Lower leg skin (tissue), 3 donors: Measurements from ENCODE around the gene MFSD12.
"Not testable (repeated sequence)": the region's sequence is repeated elsewhere in the genome, so short reads cannot be mapped to it uniquely, and the experiment has no call there.

Experiments
- CTCF ChIP-seq, 3 donors: fragments of 450-650 bp; IDR thresholded peaks; one replicate each; pipeline ENCODE4 v1.5.1; 2016; ENCODE audit warnings: antibody characterized with exemption in 3 of 3, mild to moderate bottlenecking in 3 of 3, moderate library complexity in 2 of 3
- POLR2A ChIP-seq, 2 donors: fragments of 450-650 bp; IDR thresholded peaks; one replicate each; pipeline ENCODE4 v1.6.1; 2016 to 2017; ENCODE audit warnings: antibody characterized with exemption in 2 of 2, mild to moderate bottlenecking in 1 of 2, moderate library complexity in 1 of 2

DNA sequence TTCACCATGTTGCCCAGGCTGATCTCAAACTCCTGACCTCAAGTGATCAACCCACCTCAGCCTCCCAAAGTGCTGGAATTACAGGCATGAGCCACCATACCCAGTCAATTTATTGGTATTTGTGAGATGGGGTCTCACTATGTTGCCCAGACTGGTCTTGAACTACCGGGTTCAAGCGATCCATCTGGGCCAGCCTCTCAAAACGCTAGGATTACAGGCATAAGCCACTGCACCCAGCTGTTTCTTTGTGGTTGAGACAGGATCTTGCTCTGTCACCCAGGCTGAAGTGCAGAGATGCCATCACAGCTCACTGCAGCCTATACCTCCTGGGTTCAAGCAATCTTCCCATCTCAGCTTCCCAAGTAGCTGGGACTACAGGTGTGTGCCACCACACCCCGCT lies 24.4 kb upstream of the MFSD12 start:
- not testable (repeated sequence) for TF ChIP-seq CTCF, POLR2A (IDR thresholded peaks at IDR 0.05)
